Liver (tissue), 9 donors: ENCODE results near the gene TXNRD2. TPM values are rescaled to one million over a fixed set of nuclear protein-coding genes. Genes with fewer than 3 reads are reported as not detected.
"Not testable (repeated sequence)": the region's sequence is repeated elsewhere in the genome, so short reads cannot be mapped to it uniquely, and the experiment has no call there.

Experiments used
- DNase-seq: peaks from one replicate; pipeline ENCODE4 v3.0.0-alpha.2; 2017; ENCODE audit warnings: low spot score
- H3K27ac ChIP-seq, 2 donors: one replicate each; pipeline ENCODE4 v1.7.0; 2013; ENCODE audit warnings: inconsistent platforms in 2 of 2, low read length in 2 of 2, control low read depth in 1 of 2, low read depth in 1 of 2, mild to moderate bottlenecking in 1 of 2
- H3K27me3 ChIP-seq, 4 donors: one replicate each; pipeline versions ENCODE4 v1.6.1 to v1.7.0; 2013; ENCODE audit warnings: low read length in 3 of 4, inconsistent platforms in 1 of 4, mild to moderate bottlenecking in 1 of 4, moderate library complexity in 1 of 4; ENCODE audit not compliant: control insufficient read depth in 4 of 4, insufficient read depth in 4 of 4
- H3K36me3 ChIP-seq, 4 donors: one replicate each; pipeline versions ENCODE4 v1.6.1 to v1.7.0; 2013; ENCODE audit warnings: low read length in 3 of 4, mild to moderate bottlenecking in 3 of 4, low read depth in 1 of 4, moderate library complexity in 1 of 4; ENCODE audit not compliant: control insufficient read depth in 4 of 4, insufficient read depth in 3 of 4
- H3K4me1 ChIP-seq, 4 donors: one replicate each; pipeline versions ENCODE4 v1.6.1 to v1.7.0; 2013; ENCODE audit warnings: low read length in 3 of 4, mild to moderate bottlenecking in 3 of 4, moderate library complexity in 1 of 4; ENCODE audit not compliant: control insufficient read depth in 4 of 4, insufficient read depth in 4 of 4
- H3K4me3 ChIP-seq, 3 donors: one replicate each; pipeline versions ENCODE4 v1.6.1 to v1.7.0; 2013; ENCODE audit warnings: low read length in 3 of 3, control low read depth in 1 of 3, low read depth in 1 of 3, mild to moderate bottlenecking in 1 of 3
- H3K9ac ChIP-seq, 2 donors: one replicate each; pipeline ENCODE4 v1.7.0; 2013; ENCODE audit warnings: low read length in 2 of 2, mild to moderate bottlenecking in 2 of 2, moderate library complexity in 2 of 2, control low read depth in 1 of 2, low read depth in 1 of 2
- H3K9me3 ChIP-seq, 4 donors: one replicate each; pipeline versions ENCODE4 v1.6.1 to v1.7.0; 2013; ENCODE audit warnings: low read length in 3 of 4; ENCODE audit not compliant: control insufficient read depth in 4 of 4
- ATF3 ChIP-seq: IDR thresholded peaks from 2 replicates; pipeline ENCODE4 v1.6.1; 2016; ENCODE audit warnings: antibody characterized with exemption
- EGR1 ChIP-seq, 2 donors: IDR thresholded peaks; 2 replicates each; pipeline ENCODE4 v1.6.1; 2016 to 2018; ENCODE audit warnings: antibody characterized with exemption in 2 of 2, low read depth in 2 of 2
- FOXA1 ChIP-seq: IDR thresholded peaks from 2 replicates; pipeline ENCODE4 v1.6.1; 2016; ENCODE audit warnings: antibody characterized with exemption
- FOXA2 ChIP-seq: IDR thresholded peaks from 2 replicates; pipeline ENCODE4 v1.6.1; 2016; ENCODE audit warnings: antibody characterized with exemption
- GABPA ChIP-seq, 2 donors: IDR thresholded peaks in 1 of 2; conservative IDR thresholded peaks in 1 of 2; 2 replicates each; pipeline ENCODE4 v1.6.1; 2016; ENCODE audit warnings: antibody characterized with exemption in 2 of 2, mild to moderate bottlenecking in 1 of 2, moderate library complexity in 1 of 2
- HNF4A ChIP-seq, 2 donors: conservative IDR thresholded peaks; 2 replicates each; pipeline ENCODE4 v1.6.1; 2016; ENCODE audit warnings: antibody characterized with exemption in 2 of 2, mild to moderate bottlenecking in 2 of 2
- HNF4G ChIP-seq: IDR thresholded peaks from 2 replicates; pipeline ENCODE4 v1.6.1; 2016; ENCODE audit warnings: antibody characterized with exemption
- JUND ChIP-seq, 2 donors: IDR thresholded peaks; 2 replicates each; pipeline ENCODE4 v1.6.1; 2016; ENCODE audit warnings: antibody characterized with exemption in 2 of 2
- MAX ChIP-seq: IDR thresholded peaks from 2 replicates; pipeline ENCODE4 v1.6.1; 2016; ENCODE audit warnings: antibody characterized with exemption
- NR2F2 ChIP-seq: IDR thresholded peaks from 2 replicates; pipeline ENCODE4 v1.6.1; 2016; ENCODE audit warnings: antibody characterized with exemption
- RAD21 ChIP-seq, 2 donors: IDR thresholded peaks; 2 replicates each; pipeline ENCODE4 v1.6.1; 2016; ENCODE audit warnings: antibody characterized with exemption in 2 of 2, mild to moderate bottlenecking in 2 of 2
- REST ChIP-seq: IDR thresholded peaks from 2 replicates; pipeline ENCODE4 v1.6.1; 2016; ENCODE audit warnings: antibody characterized with exemption, mild to moderate bottlenecking
- RXRA ChIP-seq, 2 donors: IDR thresholded peaks; 2 replicates each; pipeline ENCODE4 v1.6.1; 2017 to 2018; ENCODE audit warnings: antibody characterized with exemption in 2 of 2, mild to moderate bottlenecking in 1 of 2
- TAF1 ChIP-seq: conservative IDR thresholded peaks from 2 replicates; pipeline ENCODE4 v1.6.1; 2016; ENCODE audit warnings: antibody characterized with exemption, mild to moderate bottlenecking
- YY1 ChIP-seq: IDR thresholded peaks from 2 replicates; pipeline ENCODE4 v1.6.1; 2016; ENCODE audit warnings: antibody characterized with exemption, mild to moderate bottlenecking
- WGBS: extraction: QIAGEN DNeasy Blood & Tissue Kit; methylation state at CpG from one replicate; pipeline ENCODE4 v1.1.7; 2013; 5-methylcytosine and 5-hydroxymethylcytosine counted together
- polyA plus RNA-seq, 2 donors: library from polyadenylated mRNA; stranded (reverse) in 1 of 2; unstranded in 1 of 2; fragments of 200-250 nt in 1 of 2; fragments of >200 nt in 1 of 2; fragmentation: Nextera tagmentation in 1 of 2; extraction: Ambion mirVana in 1 of 2; gene quantifications; one replicate each; pipeline versions ENCODE4 v1.2.1 to v1.2.3, GENCODE V29; 2013 to 2015
- total RNA-seq, 2 donors: library from RNA; depleted of rRNA; stranded (reverse); fragments of >200 nt; gene quantifications; one replicate each; pipeline ENCODE4 v1.2.3, GENCODE V29; 2014
- TF ChIP-seq, protein P1 (sequence below): IDR thresholded peaks from 2 replicates; pipeline ENCODE4 v1.6.1; 2016; ENCODE audit warnings: antibody characterized with exemption
- TF ChIP-seq, protein P2 (sequence below): fragments of 150-350 bp; IDR thresholded peaks from 2 replicates; pipeline ENCODE4 v1.5.1; 2017; ENCODE audit warnings: improper control_type of control experiment, low read depth, low read length; ENCODE audit not compliant: missing input control
- donor health status: healthy.
- donor health status: healthy.
- donor health status: healthy.
- donor health status: healthy.
- donor health status: healthy.

Gene TXNRD2
- total and polyA plus RNA-seq, 4 donors = 22.2 to 41.3 (median 33.6) TPM

- Histone ChIP-seq H3K27me3 (no peaks in the 10 kb centered on the region), H3K9me3 (no peaks in the 10 kb centered on the region), H3K36me3 (peaks cover 0 to 6% (median under 1%) of the 10 kb centered on the region in 4 donors), H3K4me3 (no peak overlapping the region), H3K9ac (no peak overlapping the region), H3K27ac (no peak overlapping the region), H3K4me1 (no peaks in the 10 kb centered on the region)
- DNase-seq = no peak
- 92% methylated on average over 7 of the region's 7 CpGs for WGBS
- TF ChIP-seq FOXA1 (no peak), REST (no peak), YY1 (no peak), RXRA (IDR thresholded peaks at IDR 0.05) (no peak), RAD21 (IDR thresholded peaks at IDR 0.05) (no peak), EGR1 (IDR thresholded peaks at IDR 0.05; ENCODE audit: low read depth in 2 of 2) (no peak)
Observed at GRCh38 chr22:19927696-19928095, 13.9 kb downstream of the TXNRD2 start.

DNA sequence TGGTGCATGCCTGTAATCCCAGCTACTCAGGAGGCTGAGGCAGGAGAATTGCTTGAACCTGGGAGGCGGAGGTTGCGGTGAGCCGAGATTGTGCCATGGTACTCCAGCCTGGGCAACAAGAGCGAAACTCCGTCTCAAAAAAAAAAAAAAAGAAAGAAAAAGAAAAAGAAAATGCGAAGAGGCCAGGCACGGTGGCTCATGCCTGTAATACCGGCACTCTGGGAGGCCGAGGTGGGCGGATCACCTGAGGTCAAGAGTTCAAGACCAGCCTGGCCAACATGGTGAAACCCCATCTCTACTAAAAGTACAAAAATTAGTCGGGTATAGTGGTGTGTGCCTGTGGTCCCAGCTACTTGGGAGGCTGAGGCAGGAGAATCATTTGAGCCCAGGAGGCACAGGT lies 15.6 kb downstream of the TXNRD2 start:
- not testable (repeated sequence) for H3K27ac ChIP-seq, DNase-seq, H3K36me3 ChIP-seq, H3K4me3 ChIP-seq, H3K4me1 ChIP-seq, H3K27me3 ChIP-seq, H3K9me3 ChIP-seq, H3K9ac ChIP-seq
- WGBS = 87% methylated on average over 11 of the region's 11 CpGs

- Histone ChIP-seq H3K4me3 (no peak overlapping the region), H3K36me3 (peaks cover 3 to 4% (median 3%) of the 10 kb centered on the region in 4 donors), H3K27me3 (no peaks in the 10 kb centered on the region), H3K9me3 (no peaks in the 10 kb centered on the region), H3K27ac (no peak overlapping the region), H3K9ac (no peak overlapping the region), H3K4me1 (no peaks in the 10 kb centered on the region)
- no peak for DNase-seq
- 90% methylated on average over 12 of the region's 12 CpGs for WGBS
- no peak for TF ChIP-seq MAX
- no peak for TF ChIP-seq TAF1
- TF ChIP-seq HNF4A (conservative IDR thresholded peaks at IDR 0.05) = no peak
- TF ChIP-seq GABPA (IDR thresholded peaks at IDR 0.05 in 1 of 2, conservative IDR thresholded peaks at IDR 0.05 in 1 of 2) = no peak
- TF ChIP-seq HNF4G = no peak
- no peak for TF ChIP-seq JUND (IDR thresholded peaks at IDR 0.05)
- no peak for TF ChIP-seq RXRA (IDR thresholded peaks at IDR 0.05)
- no peak for TF ChIP-seq EGR1 (IDR thresholded peaks at IDR 0.05; ENCODE audit: low read depth in 2 of 2)
- no peak for TF ChIP-seq ATF3
- no peak for TF ChIP-seq NR2F2
- TF ChIP-seq, protein P1, sequence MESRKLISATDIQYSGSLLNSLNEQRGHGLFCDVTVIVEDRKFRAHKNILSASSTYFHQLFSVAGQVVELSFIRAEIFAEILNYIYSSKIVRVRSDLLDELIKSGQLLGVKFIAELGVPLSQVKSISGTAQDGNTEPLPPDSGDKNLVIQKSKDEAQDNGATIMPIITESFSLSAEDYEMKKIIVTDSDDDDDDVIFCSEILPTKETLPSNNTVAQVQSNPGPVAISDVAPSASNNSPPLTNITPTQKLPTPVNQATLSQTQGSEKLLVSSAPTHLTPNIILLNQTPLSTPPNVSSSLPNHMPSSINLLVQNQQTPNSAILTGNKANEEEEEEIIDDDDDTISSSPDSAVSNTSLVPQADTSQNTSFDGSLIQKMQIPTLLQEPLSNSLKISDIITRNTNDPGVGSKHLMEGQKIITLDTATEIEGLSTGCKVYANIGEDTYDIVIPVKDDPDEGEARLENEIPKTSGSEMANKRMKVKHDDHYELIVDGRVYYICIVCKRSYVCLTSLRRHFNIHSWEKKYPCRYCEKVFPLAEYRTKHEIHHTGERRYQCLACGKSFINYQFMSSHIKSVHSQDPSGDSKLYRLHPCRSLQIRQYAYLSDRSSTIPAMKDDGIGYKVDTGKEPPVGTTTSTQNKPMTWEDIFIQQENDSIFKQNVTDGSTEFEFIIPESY = no peak
- TF ChIP-seq REST = no peak
- TF ChIP-seq YY1 = no peak
- TF ChIP-seq, protein P2, sequence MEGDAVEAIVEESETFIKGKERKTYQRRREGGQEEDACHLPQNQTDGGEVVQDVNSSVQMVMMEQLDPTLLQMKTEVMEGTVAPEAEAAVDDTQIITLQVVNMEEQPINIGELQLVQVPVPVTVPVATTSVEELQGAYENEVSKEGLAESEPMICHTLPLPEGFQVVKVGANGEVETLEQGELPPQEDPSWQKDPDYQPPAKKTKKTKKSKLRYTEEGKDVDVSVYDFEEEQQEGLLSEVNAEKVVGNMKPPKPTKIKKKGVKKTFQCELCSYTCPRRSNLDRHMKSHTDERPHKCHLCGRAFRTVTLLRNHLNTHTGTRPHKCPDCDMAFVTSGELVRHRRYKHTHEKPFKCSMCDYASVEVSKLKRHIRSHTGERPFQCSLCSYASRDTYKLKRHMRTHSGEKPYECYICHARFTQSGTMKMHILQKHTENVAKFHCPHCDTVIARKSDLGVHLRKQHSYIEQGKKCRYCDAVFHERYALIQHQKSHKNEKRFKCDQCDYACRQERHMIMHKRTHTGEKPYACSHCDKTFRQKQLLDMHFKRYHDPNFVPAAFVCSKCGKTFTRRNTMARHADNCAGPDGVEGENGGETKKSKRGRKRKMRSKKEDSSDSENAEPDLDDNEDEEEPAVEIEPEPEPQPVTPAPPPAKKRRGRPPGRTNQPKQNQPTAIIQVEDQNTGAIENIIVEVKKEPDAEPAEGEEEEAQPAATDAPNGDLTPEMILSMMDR = no peak
- no peak for TF ChIP-seq FOXA2
Observed at GRCh38 chr22:19923914-19924513, 17.6 kb downstream of the TXNRD2 start.
